NCI-H345 treated with DMSO at 0.1 percent for 48 hours (cell line): ENCODE results near the gene UEVLD.

ENCODE experiments used
- DNase-seq: peaks from one replicate; lab custom pipeline; 2025; ENCODE audit not compliant: unreplicated experiment; lab: John Stamatoyannopoulos, UW

UEVLD gene

GRCh38 chr11:18502352-18502751 lies 86.2 kb downstream of the UEVLD start:
- DNase-seq: no peak

DNA sequence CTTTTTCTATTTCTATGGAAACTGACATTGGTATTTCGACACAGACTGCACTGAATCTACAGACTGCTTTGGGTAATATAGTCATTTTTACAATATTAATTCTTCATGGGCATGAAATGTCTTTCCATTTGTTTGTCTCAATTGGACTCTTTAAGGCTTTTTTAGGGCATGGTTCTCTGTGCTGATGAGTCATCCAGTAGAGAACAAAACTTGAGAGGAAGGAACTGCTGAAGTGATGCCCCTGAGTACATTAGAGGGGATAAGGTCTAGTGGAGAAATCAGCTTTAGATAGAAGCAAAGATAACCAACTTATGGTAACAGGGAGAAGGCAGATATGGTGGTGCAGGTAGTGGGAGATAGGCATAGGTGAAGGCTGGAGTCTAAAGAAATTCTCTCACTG lies 86.9 kb downstream of the UEVLD start:
- no peak for DNase-seq

DNA sequence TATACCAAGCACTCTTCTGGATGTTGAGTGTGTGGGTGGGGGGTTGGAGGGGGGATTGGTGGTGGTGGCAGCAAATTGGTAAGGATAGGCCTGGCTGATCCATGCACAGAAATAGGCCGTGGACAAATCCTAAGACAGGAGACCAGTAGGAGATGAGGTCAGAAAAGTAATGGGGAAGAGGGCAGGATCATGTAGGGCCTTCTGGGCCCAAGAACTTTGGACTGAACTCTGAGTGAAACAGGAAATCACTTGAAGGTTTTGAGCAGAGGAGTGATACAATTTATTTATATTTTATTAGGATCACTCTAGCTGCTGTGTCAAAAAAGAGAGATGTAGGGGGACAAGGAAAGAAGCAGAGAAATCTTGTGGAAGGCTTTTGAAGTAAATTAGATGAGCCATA lies 90.5 kb downstream of the UEVLD start:
- DNase-seq: no peak

GRCh38 chr11:18495703-18496102 lies 92.8 kb downstream of the UEVLD start:
- no peak for DNase-seq

DNA sequence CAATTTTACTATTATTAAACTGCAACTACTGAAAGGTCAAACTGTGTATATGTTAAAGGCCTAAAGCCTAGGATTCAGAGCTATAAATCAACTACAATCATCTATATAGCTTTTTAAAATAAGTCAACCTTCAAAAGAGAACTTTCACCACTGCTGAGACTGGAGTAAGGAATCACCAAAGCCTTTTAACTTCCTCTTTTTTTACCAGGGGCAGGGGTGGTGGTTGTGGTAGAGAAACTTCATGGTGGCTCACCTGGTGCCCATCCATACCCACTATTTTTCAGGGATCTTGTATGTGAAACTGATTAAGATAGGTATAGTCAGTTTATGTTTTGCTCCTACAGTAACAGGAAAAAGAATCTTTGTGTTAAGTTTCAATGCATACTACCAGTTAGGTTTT lies 93.3 kb downstream of the UEVLD start:
- no peak for DNase-seq

- DNase-seq: no peak
These were observed 95.2 kb downstream of the UEVLD start for GRCh38 chr11:18493310-18493709.

DNA sequence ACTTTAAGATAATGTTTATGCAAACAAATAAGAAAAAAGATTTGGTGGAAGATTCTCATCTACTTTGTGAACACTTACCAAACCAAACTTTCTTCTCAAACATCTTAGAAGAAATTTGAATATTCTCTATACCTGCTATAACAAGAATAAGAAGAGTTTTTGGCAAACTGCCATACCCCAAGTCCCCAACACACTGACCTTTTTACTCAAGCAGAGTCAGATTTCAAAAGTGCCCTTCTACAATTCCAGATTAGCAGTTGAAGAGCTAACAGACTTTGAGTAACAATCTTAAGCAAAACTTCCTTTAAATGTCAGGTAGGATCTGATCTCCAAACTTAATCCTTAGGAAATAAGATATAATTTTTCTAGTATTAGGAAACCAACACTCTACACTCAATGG lies 95.6 kb downstream of the UEVLD start:
- DNase-seq: no peak

DNA sequence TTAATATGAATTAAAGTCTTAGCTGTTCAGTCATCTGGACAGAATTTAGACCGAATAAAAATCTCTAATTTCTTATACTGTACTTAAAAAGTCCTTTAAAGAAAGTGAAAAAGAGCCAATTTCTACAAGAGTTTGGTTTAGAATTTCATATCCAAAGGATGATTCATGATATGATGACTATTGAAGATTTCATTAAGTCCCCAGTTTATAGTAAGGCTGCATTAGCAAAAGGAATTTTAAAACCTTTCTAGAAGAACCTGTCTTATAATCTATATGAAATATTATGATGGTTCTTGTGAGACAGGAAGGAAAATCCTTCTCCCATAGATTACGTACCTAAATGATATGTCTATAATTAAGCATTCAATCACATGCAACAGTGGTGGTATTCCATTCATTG lies 96.6 kb downstream of the UEVLD start:
- no peak for DNase-seq

DNA sequence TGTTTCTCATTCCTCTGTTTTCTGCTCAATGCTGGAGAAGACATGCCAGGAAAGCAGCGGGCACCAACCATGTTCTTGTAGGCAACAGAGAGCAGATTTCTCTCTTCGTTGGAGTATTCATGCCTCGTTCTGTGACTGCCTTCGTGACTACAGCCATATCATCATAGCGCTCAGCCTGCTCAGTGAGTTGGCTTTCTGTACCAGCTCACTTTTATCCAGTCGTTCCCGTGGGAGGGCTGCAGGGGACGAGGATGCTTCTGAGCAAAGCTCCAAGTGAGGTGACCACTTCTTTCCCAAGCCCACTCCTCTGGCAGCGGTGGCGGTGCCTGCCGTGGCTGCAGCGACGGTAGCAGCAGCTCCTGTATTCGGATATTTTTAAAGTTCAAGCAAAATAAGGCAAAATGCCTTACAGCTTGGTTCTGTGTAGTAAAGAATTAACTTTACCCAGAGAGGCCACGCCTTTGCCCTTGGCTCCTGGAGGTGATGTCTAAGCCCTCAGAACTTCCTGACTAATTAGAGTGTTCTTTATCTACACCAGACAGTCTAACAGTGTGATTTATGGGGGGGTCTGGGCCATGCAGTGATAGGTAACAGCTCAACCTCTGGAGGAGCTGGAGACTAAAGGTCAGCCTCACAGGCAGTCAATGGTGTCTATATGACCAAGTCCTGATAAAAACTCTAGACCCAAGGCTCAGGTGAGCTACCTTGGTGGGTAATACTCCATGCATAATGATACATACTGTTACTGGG lies 97.6 kb downstream of the UEVLD start:
- no peak for DNase-seq

GRCh38 chr11:18490319-18490718 lies 98.2 kb downstream of the UEVLD start:
- no peak for DNase-seq

DNA sequence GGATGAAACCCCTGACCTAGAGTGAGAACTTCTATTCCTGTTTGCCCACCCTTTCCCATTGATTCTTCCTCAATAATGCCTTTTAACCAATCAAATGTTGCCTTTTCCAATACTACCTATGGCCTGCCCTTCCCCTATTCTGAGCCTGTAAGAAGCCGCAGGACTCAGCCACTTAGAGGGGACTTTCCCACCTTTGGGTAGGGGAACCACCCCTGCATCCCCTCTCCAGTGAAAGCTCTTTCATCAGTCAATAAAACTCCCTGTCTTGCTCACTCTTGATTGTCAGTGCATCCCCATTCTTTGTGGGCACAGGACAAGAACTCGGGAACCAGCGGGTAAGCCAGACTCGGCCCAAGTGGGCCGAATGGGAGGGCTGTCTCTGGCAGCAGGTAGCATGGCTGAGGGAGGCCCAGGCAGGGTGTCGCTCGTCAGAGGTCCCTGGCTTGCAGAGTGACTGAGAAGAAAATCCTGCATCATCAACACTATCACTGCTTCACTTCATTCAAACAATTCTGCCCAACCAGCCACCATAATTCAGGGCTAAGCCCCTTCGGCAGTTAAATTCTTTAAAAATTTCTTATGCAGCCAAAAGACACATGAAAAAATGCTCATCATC lies 102.5 kb downstream of the UEVLD start:
- no peak for DNase-seq
